Left lobe of liver (tissue), 2 donors: ENCODE data around the gene FCN1. TPM values are rescaled to one million over a fixed set of nuclear protein-coding genes. Genes with fewer than 3 reads are reported as not detected.

Experiments
- ATAC-seq: fragments of 200-7000 bp; cut with Tn5 transposase; one replicate; pipeline ENCODE4 v1.9.1; 2020; ENCODE audit warnings: mild to moderate bottlenecking, moderate library complexity
- DNase-seq: peaks from one replicate; pipeline ENCODE4 v3.0.0-alpha.2; 2020; ENCODE audit warnings: low spot score
- total RNA-seq: library from RNA; stranded (reverse); gene quantifications from one replicate; pipeline ENCODE4 v1.2.1, GENCODE V29; 2021
- donor health status: DM: no; HTN: no; CAD: no; lungs with moderate emphysema.
- donor health status: DM: no; HTN: yes; CAD: no.

Gene FCN1
- total RNA-seq, 1 donor from 2014 or later, result 0.93 TPM

DNA sequence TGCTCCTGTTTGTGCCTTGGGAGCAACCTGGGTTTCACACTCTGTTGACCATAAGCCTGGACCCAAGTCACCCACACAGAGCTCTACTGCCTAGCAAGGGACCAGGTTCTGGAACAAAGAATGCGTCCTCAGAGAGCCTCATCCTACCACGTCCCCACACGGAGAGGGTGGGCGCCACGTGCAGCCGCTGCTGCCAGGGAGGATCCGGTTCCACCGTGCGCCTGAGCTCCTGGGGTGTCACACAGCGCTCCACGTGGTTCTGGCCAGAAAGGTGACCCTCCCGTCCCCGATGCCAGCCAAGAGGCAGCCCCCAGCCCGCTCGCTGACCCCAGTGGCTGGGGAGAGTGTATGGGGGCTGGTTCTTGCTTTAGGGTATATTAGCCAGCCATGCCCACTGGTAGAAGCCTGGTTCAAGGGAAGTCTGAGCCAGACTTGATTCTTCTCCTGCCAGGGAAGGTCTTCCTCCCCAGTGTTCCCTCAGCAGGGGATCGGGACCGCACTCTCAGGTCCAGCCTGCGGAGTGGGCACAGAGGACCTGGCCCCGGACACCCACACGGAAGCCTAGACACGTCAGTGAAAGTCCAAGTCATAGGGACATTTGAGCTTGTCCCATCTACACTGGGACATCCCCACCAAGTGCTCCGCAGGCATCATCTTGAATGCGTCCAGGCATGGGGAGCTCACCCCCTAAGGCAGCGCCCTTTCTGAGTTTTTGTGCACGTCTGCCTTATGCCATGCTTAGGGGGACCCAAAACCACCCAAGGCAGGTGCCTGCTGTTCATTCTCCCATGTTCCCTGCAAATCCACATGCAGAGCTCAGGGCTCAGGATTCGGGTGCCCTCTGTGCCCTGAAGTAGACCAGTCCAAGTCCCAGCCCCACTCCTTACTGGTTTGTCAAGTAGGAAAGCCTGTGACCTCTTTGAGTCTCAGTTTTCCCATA is 2.4 kb downstream of the FCN1 start:
- ATAC-seq (no peak), DNase-seq (peak; percentile 36)

DNA sequence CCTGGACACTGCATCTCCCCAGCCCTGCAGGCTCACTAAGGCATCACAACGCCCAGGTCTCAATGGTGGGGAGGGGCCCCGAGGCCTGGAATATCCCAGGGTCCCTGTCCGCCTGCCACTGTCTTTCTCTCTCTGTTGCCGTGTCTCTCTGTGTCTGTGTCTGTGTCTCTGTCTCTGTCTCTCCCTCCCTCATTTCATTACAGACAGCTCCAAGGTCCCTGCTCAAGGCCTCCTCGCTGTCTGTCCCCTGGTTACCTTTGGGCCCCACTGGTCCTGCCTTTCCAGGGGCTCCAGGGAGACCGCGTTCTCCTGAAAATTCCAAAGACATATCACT is 3.2 kb downstream of the FCN1 start:
- DNase-seq (peak; percentile 18), ATAC-seq (no peak)

- peak; percentile 35 for DNase-seq
- ATAC-seq, result no peak
Observed at GRCh38 chr9:134913713-134914500, 3.8 kb downstream of the FCN1 start.

- ATAC-seq (no peak), DNase-seq (peak; percentile 40)
Observed at GRCh38 chr9:134913041-134913712, 4.5 kb downstream of the FCN1 start.

DNA sequence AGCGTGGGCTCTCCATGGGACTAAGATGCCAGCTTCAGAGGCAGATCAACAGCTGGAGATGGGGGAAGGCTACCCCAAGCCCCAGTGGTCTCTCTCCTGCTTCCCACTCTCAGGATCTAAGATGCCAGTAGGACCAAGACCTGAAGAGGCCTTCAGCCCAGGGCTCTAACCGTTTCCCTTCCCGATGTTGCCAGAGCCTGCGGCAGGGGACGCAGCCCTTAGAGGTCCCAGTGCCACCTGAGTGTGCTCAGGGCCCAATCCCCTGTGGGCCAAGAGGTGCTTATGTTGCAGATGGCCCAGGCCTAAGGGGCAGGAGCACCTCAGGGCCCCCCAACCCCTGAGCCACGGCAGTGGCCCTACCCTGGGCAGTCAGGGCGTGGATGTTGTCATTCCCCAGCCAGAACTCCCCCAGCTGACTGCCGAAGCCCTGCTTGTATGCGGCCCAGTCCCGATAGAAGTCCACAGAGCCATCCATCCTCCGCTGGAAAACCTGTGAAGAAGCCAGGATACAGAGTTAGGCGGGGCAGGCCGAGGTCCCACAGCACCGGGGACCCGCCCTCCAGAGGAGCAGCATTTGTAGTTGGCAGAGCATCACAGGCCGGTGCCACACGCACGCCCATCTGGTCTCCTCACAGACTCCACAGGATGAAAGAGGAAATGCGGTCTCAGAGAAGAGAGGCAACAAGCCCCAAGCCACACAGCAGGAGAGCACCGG is 5.4 kb downstream of the FCN1 start:
- peak; percentile 41 for DNase-seq
- ATAC-seq, result no peak

DNA sequence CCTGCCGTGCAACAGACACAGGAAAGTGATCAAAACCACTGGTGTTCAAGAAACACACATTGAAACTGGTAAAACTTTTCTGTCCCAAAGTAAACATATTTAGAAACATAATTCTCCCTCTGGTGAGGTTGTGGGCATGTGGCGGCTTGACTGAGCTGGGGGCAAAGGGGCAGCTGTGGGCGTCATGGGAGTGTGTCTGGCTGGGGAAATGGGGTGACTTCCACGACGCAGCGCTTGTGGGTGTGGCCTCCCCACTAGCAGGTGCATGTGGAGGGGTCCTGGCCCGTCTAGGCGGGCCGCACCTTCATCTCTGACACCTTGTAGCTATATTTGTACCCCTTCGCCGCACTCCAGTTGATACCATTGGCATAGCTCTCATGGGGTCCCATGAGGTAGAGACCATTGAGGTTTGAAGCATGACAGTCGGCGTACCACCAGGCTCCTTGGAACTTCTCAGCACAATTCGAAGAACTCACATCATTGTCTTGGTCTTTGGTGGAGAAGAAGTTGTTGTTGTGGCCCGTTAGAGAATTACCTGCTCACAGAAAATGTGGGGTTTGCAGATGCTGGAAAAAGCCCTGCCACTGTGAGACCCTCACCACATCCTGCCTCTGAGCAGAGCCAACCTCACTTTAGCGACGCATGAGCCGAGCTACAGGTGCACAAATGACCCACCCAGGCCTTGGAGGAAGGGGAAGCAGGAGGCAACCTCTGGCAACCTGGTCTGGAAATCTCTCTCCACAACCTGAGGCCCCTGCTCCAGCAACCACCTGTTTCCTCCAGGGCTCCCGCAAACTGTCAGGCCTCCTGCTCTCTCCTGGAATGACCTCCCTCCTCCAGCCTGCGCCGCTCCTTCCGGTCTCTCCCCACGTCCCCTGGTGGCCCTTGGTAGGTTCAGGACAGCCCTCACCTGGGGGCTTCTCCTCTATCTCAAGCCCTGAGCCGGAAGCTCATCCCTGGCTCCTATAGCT is 7.9 kb downstream of the FCN1 start:
- peak; percentile 37 for DNase-seq
- ATAC-seq, result no peak

- ATAC-seq (no peak), DNase-seq (peak; percentile 32)
Observed at GRCh38 chr9:134908524-134909309, 9.0 kb downstream of the FCN1 start.

DNA sequence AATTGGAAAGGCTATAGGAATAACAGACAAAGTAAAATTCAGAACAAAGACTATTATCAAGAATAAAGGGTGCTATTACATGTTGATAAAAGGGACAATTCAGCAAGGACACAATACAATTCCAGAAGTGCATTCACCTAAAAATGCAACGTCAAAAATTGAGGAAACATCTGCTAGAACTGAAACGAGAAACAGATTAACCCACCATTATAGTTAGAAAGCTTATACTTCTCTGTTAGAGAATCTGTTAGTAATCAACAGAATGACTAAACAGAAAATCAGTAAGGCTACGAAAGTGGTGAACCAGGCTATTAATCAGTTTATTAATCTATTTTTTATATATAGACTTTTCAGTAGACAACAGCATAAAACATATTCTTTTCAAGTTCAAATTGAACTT is 14.8 kb downstream of the FCN1 start:
- ATAC-seq (no peak), DNase-seq (no peak)

GRCh38 chr9:134899818-134900217 is 17.9 kb downstream of the FCN1 start:
- ATAC-seq (no peak), DNase-seq (peak; percentile 23)

GRCh38 chr9:134899168-134899567 is 18.5 kb downstream of the FCN1 start:
- DNase-seq (no peak), ATAC-seq (no peak)

- DNase-seq, result no peak
- ATAC-seq, result no peak
Observed at GRCh38 chr9:134898319-134898718, 19.4 kb downstream of the FCN1 start.

DNA sequence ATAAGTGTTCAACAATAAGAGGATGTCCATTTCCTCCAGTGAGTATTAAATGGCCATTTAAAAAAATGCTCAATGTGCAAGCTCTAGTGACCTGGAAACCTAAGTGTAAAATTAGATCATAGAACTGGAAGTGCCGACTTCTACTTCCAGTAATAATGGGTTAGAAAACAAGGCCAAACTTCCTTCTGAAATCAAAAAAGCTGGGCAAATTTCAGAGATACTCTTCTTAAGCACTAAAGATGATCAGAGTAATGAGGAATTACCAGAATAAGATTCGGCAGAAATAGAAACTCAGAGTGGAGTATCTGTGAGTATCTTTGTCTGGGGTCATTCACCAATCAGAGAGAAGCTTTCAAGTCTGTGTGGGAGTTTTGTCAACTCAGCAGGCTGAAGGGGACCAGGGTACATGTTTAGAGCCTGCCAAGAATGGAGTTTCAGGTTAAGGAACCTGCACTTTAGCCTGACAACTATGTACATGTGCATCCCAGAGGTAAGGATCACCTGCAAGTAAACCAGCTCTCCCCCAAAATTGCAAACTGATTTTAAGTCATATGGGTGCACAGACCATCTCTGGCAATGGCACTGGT is 20.0 kb downstream of the FCN1 start:
- DNase-seq (peak; percentile 15), ATAC-seq (peak; percentile 47)

GRCh38 chr9:134896834-134897583 is 20.7 kb downstream of the FCN1 start:
- DNase-seq (peak; percentile 26), ATAC-seq (no peak)

GRCh38 chr9:134895908-134896833 is 21.5 kb downstream of the FCN1 start:
- DNase-seq (peak; percentile 48), ATAC-seq (peak; percentile 47)

- no peak for ATAC-seq
- DNase-seq, result no peak
Observed at GRCh38 chr9:134895567-134895907, 22.2 kb downstream of the FCN1 start.

GRCh38 chr9:134895097-134895496 is 22.6 kb downstream of the FCN1 start:
- DNase-seq (peak; percentile 10), ATAC-seq (no peak)
